H9 (cell line): ENCODE measurements around the gene MYO10. TPM values are rescaled to one million over a fixed set of nuclear protein-coding genes. Genes with fewer than 3 reads are reported as not detected.

ENCODE experiments used
- DNase-seq: peaks from one replicate; pipeline ENCODE4 v3.0.0-alpha.2; 2017
- H2AFZ ChIP-seq: one replicate; pipeline ENCODE4 v1.6.1; 2013; ENCODE audit warnings: mild to moderate bottlenecking, low read length, control low read depth, moderate library complexity
- H2AK5ac ChIP-seq: 2 replicates; pipeline ENCODE4 v1.6.1; 2013; ENCODE audit warnings: low read length, control low read depth, mixed read lengths; ENCODE audit not compliant: insufficient read length
- H2BK120ac ChIP-seq: one replicate; pipeline ENCODE4 v1.6.1; 2013; ENCODE audit warnings: low read depth, mild to moderate bottlenecking, low read length, control low read depth, inconsistent platforms; ENCODE audit not compliant: poor library complexity, severe bottlenecking
- H2BK12ac ChIP-seq: 2 replicates; pipeline ENCODE4 v1.6.1; 2013; ENCODE audit warnings: low read length, control low read depth, mixed read lengths, low read depth; ENCODE audit not compliant: insufficient read length
- H2BK15ac ChIP-seq: 2 replicates; pipeline ENCODE4 v1.6.1; 2013; ENCODE audit warnings: low read depth, low read length, control low read depth
- H2BK20ac ChIP-seq: one replicate; pipeline ENCODE4 v1.6.1; 2013; ENCODE audit warnings: low read depth, mild to moderate bottlenecking, low read length, control low read depth, inconsistent platforms; ENCODE audit not compliant: poor library complexity, severe bottlenecking
- H2BK5ac ChIP-seq: 2 replicates; pipeline ENCODE4 v1.6.1; 2013; ENCODE audit warnings: low read length, control low read depth, mixed read lengths; ENCODE audit not compliant: insufficient read length
- H3K14ac ChIP-seq: 2 replicates; pipeline ENCODE4 v1.6.1; 2013; ENCODE audit warnings: low read length, control low read depth; ENCODE audit not compliant: insufficient read depth
- H3K18ac ChIP-seq: 2 replicates; pipeline ENCODE4 v1.6.1; 2013; ENCODE audit warnings: low read depth, mild to moderate bottlenecking, mixed read lengths, low read length, control low read depth; ENCODE audit not compliant: insufficient read length
- H3K23ac ChIP-seq: 2 replicates; pipeline ENCODE4 v1.6.1; 2013; ENCODE audit warnings: low read length, control low read depth, mixed read lengths, low read depth; ENCODE audit not compliant: insufficient read length
- H3K23me2 ChIP-seq: 2 replicates; pipeline ENCODE4 v1.6.1; 2013; ENCODE audit warnings: low read depth, mild to moderate bottlenecking, mixed read lengths, low read length, control low read depth; ENCODE audit not compliant: insufficient read length, poor library complexity, severe bottlenecking
- H3K27ac ChIP-seq: 2 replicates; pipeline ENCODE4 v1.5.1; 2013; ENCODE audit warnings: low read length, control low read depth, mixed read lengths, low read depth; ENCODE audit not compliant: insufficient read length
- H3K27me3 ChIP-seq: 2 replicates; pipeline ENCODE4 v1.6.1; 2013; ENCODE audit warnings: low read length, control low read depth, inconsistent platforms; ENCODE audit not compliant: insufficient read depth
- H3K4ac ChIP-seq: 2 replicates; pipeline ENCODE4 v1.6.1; 2013; ENCODE audit warnings: low read depth, mild to moderate bottlenecking, control low read depth, inconsistent platforms, low read length, moderate library complexity
- H3K4me1 ChIP-seq: 2 replicates; pipeline ENCODE4 v1.6.1; 2013; ENCODE audit warnings: low read length, control low read depth, inconsistent platforms; ENCODE audit not compliant: insufficient read depth
- H3K4me2 ChIP-seq: 2 replicates; pipeline ENCODE4 v1.6.1; 2013; ENCODE audit warnings: low read length, control low read depth, mixed read lengths; ENCODE audit not compliant: insufficient read length, insufficient read depth
- H3K56ac ChIP-seq: 2 replicates; pipeline ENCODE4 v1.6.1; 2013; ENCODE audit warnings: low read depth, mild to moderate bottlenecking, mixed read lengths, low read length, control low read depth; ENCODE audit not compliant: insufficient read length
- H3K79me1 ChIP-seq: 2 replicates; pipeline ENCODE4 v1.6.1; 2013; ENCODE audit warnings: low read depth, mild to moderate bottlenecking, moderate library complexity, low read length, control low read depth, inconsistent platforms; ENCODE audit not compliant: insufficient read depth, poor library complexity, severe bottlenecking
- H3K79me2 ChIP-seq: 2 replicates; pipeline ENCODE4 v1.6.1; 2013; ENCODE audit warnings: low read length, control low read depth, inconsistent platforms; ENCODE audit not compliant: insufficient read depth
- H3K9ac ChIP-seq: 2 replicates; pipeline ENCODE4 v1.6.1; 2013; ENCODE audit warnings: low read length, control low read depth, mixed read lengths; ENCODE audit not compliant: insufficient read length; ENCODE audit errors: extremely low read depth
- H3K9me3 ChIP-seq: one replicate; pipeline ENCODE4 v1.6.1; 2013; ENCODE audit warnings: low read depth, low read length, inconsistent platforms; ENCODE audit not compliant: control insufficient read depth
- H3T11ph ChIP-seq: one replicate; pipeline ENCODE4 v1.6.1; 2013; ENCODE audit warnings: mild to moderate bottlenecking, low read length, control low read depth, inconsistent platforms
- H4K20me1 ChIP-seq: one replicate; pipeline ENCODE4 v1.6.1; 2013; ENCODE audit not compliant: control insufficient read depth, insufficient read length, insufficient read depth
- H4K5ac ChIP-seq: 2 replicates; pipeline ENCODE4 v1.6.1; 2013; ENCODE audit warnings: low read depth, mild to moderate bottlenecking, mixed read lengths, low read length, control low read depth; ENCODE audit not compliant: insufficient read length
- H4K8ac ChIP-seq: replicated peaks from 2 replicates; pipeline ENCODE4 v1.6.1; 2013; ENCODE audit warnings: low read length, control low read depth, mixed read lengths, low read depth; ENCODE audit not compliant: insufficient read length
- H4K91ac ChIP-seq: 2 replicates; pipeline ENCODE4 v1.6.1; 2013; ENCODE audit warnings: low read depth, mild to moderate bottlenecking, moderate library complexity, mixed read lengths, low read length, control low read depth; ENCODE audit not compliant: insufficient read length
- H3K27ac Mint-ChIP-seq, 3 experiments: 2 replicates in 2 of 3; 3 replicates in 1 of 3; pipeline ENCODE4 v1.8.0; 2020 to 2021; ENCODE audit warnings: mixed read lengths in 3 of 3, mild to moderate bottlenecking in 1 of 3, moderate library complexity in 1 of 3
- H3K27me3 Mint-ChIP-seq: 2 replicates; pipeline ENCODE4 v1.8.0; 2021; ENCODE audit warnings: low read depth, mild to moderate bottlenecking, moderate library complexity, mixed read lengths
- H3K36me3 Mint-ChIP-seq, 3 experiments: 2 replicates in 2 of 3; 3 replicates in 1 of 3; pipeline ENCODE4 v1.8.0; 2020 to 2021; ENCODE audit warnings: low read depth in 3 of 3, mixed read lengths in 3 of 3; ENCODE audit not compliant: insufficient read depth in 1 of 3
- H3K4me1 Mint-ChIP-seq, 2 experiments: 2 replicates each; pipeline ENCODE4 v1.8.0; 2020; ENCODE audit warnings: mixed read lengths in 2 of 2
- H3K4me3 Mint-ChIP-seq, 2 experiments: 2 replicates in 1 of 2; 3 replicates in 1 of 2; pipeline ENCODE4 v1.8.0; 2020 to 2021; ENCODE audit warnings: mild to moderate bottlenecking in 2 of 2, mixed read lengths in 2 of 2, moderate library complexity in 1 of 2
- H3K9me3 Mint-ChIP-seq, 2 experiments: 2 replicates in 1 of 2; 3 replicates in 1 of 2; pipeline ENCODE4 v1.8.0; 2020; ENCODE audit warnings: mild to moderate bottlenecking in 2 of 2, mixed read lengths in 2 of 2, moderate library complexity in 1 of 2
- WGBS: extraction: QIAGEN DNeasy Blood & Tissue Kit; methylation state at CpG from one replicate; pipeline ENCODE4 v1.1.7; 2013; ENCODE audit warnings: missing lambda C conversion rate, low lambda C conversion rate, mixed read lengths; ENCODE audit not compliant: insufficient read length; ENCODE audit errors: extremely low coverage; 5-methylcytosine and 5-hydroxymethylcytosine counted together
- total RNA-seq: library from RNA; stranded (reverse); gene quantifications from 2 replicates; pipeline ENCODE4 v1.2.1, GENCODE V29; 2021
- TF ChIP-seq, protein P1 (sequence below): fragments of 200-600 bp; sonication (generic); conservative IDR thresholded peaks from 3 replicates; pipeline ENCODE4 v1.8.0; 2021; ENCODE audit warnings: antibody characterized with exemption, mild to moderate bottlenecking

MYO10 gene
- total RNA-seq, 1 experiment from 2014 or later = 127 TPM

DNA sequence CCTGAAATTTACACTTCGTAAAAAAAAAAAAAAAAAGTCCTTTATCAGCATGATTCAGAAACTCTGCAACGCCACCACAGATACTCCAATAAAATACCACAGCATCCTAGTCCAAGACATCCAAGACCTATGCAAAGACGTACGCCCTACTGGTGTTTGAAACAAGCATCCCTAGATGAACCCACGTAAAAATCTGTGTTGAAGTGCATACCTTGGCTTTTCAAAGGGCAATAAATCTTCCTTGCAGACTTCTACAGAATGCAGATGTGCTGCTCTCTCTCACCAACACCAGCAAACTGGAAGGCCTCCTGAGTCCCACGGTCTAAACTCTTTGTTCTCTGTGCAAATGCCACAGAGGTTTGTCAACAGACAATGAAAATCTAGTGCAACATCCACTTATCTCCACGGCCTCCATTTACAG, 38.8 kb downstream of the MYO10 start:
- H3T11ph ChIP-seq = no peak overlapping the region
- H4K91ac ChIP-seq = no peak overlapping the region
- Mint-ChIP-seq H3K36me3 (no peaks in the 10 kb centered on the region; a peak in 1 of 7 replicates), H3K27me3 (no peaks in the 10 kb centered on the region), H3K4me3 (peak overlapping the region in 1 of 2 experiments; percentile 22; a peak in 2 of 5 replicates), H3K9me3 (no peaks in the 10 kb centered on the region; a peak in 2 of 5 replicates), H3K27ac (peak overlapping the region; percentile 44 to 84 (median 74); a peak in 5 of 7 replicates), H3K4me1 (peaks cover 65 to 72% of the 10 kb centered on the region in 2 experiments)
- no peaks in the 10 kb centered on the region for H3K27me3 ChIP-seq
- no peak overlapping the region for H3K9ac ChIP-seq
- H4K5ac ChIP-seq = no peak overlapping the region
- no peak overlapping the region for H2AFZ ChIP-seq
- no peak overlapping the region; the same call in 1 of the 2 replicates for H3K14ac ChIP-seq
- TF ChIP-seq, protein P1, sequence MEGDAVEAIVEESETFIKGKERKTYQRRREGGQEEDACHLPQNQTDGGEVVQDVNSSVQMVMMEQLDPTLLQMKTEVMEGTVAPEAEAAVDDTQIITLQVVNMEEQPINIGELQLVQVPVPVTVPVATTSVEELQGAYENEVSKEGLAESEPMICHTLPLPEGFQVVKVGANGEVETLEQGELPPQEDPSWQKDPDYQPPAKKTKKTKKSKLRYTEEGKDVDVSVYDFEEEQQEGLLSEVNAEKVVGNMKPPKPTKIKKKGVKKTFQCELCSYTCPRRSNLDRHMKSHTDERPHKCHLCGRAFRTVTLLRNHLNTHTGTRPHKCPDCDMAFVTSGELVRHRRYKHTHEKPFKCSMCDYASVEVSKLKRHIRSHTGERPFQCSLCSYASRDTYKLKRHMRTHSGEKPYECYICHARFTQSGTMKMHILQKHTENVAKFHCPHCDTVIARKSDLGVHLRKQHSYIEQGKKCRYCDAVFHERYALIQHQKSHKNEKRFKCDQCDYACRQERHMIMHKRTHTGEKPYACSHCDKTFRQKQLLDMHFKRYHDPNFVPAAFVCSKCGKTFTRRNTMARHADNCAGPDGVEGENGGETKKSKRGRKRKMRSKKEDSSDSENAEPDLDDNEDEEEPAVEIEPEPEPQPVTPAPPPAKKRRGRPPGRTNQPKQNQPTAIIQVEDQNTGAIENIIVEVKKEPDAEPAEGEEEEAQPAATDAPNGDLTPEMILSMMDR = no peak
- no CpG with 5 or more reads among the region's 7 CpGs for WGBS
- no peak overlapping the region for H3K27ac ChIP-seq
- H2AK5ac ChIP-seq = no peak overlapping the region
- no peak overlapping the region for H2BK20ac ChIP-seq
- H3K9me3 ChIP-seq = no peaks in the 10 kb centered on the region
- H3K79me1 ChIP-seq = no peaks in the 10 kb centered on the region
- H3K4ac ChIP-seq = no peak overlapping the region
- no peaks in the 10 kb centered on the region for H3K23me2 ChIP-seq
- no peak overlapping the region for H2BK12ac ChIP-seq
- H2BK5ac ChIP-seq = no peak overlapping the region
- peaks cover 28% of the 10 kb centered on the region; the same call in 1 of the 2 replicates for H3K4me1 ChIP-seq
- H4K8ac ChIP-seq = no peak overlapping the region
- no peak overlapping the region for H3K4me2 ChIP-seq
- H4K20me1 ChIP-seq = no peaks in the 10 kb centered on the region
- no peak overlapping the region for H3K56ac ChIP-seq
- H2BK120ac ChIP-seq = no peak overlapping the region
- H2BK15ac ChIP-seq = no peak overlapping the region
- no peak for DNase-seq
- no peak overlapping the region for H3K18ac ChIP-seq
- H3K23ac ChIP-seq = no peak overlapping the region
- H3K79me2 ChIP-seq = peaks cover 4% of the 10 kb centered on the region; the same call in 1 of the 2 replicates
